ENCODE data around the gene AKAP3.

The AKAP3 gene

DNA sequence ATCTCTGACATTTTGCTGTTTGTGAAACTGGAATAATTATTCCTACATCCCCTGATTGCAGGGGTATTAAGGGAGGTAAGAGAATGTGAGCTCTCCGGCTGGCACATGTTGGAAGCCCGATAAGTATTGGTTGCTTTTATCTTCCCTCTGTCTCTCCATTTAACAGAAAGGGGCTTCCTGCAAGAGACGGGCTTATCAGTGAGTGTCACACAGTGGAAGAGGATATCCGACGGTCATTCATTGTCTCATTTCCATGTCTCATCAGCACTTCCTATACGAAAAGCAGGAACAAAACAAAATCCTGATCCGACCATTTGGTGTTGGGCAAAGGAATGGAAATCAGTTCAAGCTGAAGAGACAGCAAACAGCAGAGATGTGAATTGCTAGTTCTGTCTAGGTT, 76.2 kb downstream of the AKAP3 start:
- no peaks in the 10 kb centered on the region for H3K36me3 Mint-ChIP-seq (ENCODE audit: low read depth)
- H3K4me3 Mint-ChIP-seq = no peak overlapping the region
- H3K27me3 Mint-ChIP-seq (ENCODE audit: low read depth) = peaks cover 5% of the 10 kb centered on the region
- H3K4me1 Mint-ChIP-seq = no peaks in the 10 kb centered on the region
- no peaks in the 10 kb centered on the region for H3K9me3 Mint-ChIP-seq
- no peak for TF ChIP-seq CTCF (IDR thresholded peaks at IDR 0.05; ENCODE audit: unreplicated experiment in 3 of 3)
- no peak overlapping the region for H3K27ac Mint-ChIP-seq

DNA sequence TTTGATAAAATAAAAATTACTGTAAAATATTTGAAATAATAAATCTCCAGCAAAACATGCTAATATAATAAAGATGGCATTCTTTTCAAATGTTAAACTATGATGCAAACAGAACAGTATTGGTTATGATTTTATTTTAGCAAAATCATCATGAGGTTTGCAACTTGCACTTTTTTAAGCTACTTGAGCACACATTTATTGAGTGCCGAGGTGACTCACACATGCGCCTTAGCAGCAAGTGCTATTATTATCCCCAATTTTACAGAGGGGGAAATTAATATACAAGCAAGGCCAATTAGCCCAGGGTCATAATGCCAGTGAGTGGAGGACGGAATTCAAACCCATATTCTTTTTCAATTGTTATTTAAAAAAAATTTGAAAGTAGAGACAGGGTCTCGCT, 79.6 kb downstream of the AKAP3 start:
- no peaks in the 10 kb centered on the region for H3K9me3 Mint-ChIP-seq
- H3K36me3 Mint-ChIP-seq (ENCODE audit: low read depth) = no peaks in the 10 kb centered on the region
- no peak overlapping the region for H3K27ac Mint-ChIP-seq
- no peaks in the 10 kb centered on the region for H3K27me3 Mint-ChIP-seq (ENCODE audit: low read depth)
- no peak overlapping the region for H3K4me3 Mint-ChIP-seq
- H3K4me1 Mint-ChIP-seq = no peaks in the 10 kb centered on the region
- no peak for TF ChIP-seq CTCF (IDR thresholded peaks at IDR 0.05; ENCODE audit: unreplicated experiment in 3 of 3)

GRCh38 chr12:4567073-4567881, 81.6 kb downstream of the AKAP3 start:
- no peaks in the 10 kb centered on the region for H3K36me3 Mint-ChIP-seq (ENCODE audit: low read depth)
- no peaks in the 10 kb centered on the region for H3K9me3 Mint-ChIP-seq
- H3K4me3 Mint-ChIP-seq = no peak overlapping the region
- H3K27me3 Mint-ChIP-seq (ENCODE audit: low read depth) = peaks cover 9% of the 10 kb centered on the region
- TF ChIP-seq CTCF (IDR thresholded peaks at IDR 0.05; ENCODE audit: unreplicated experiment in 3 of 3) = no peak
- H3K4me1 Mint-ChIP-seq = peaks cover 3% of the 10 kb centered on the region
- H3K27ac Mint-ChIP-seq = no peak overlapping the region

- Mint-ChIP-seq H3K27ac (no peak overlapping the region), H3K9me3 (no peaks in the 10 kb centered on the region), H3K4me3 (no peak overlapping the region), H3K27me3 (ENCODE audit: low read depth) (peaks cover 14% of the 10 kb centered on the region), H3K4me1 (peaks cover 11% of the 10 kb centered on the region), H3K36me3 (ENCODE audit: low read depth) (no peaks in the 10 kb centered on the region)
- TF ChIP-seq CTCF (IDR thresholded peaks at IDR 0.05; ENCODE audit: unreplicated experiment in 3 of 3) = no peak
Measured at GRCh38 chr12:4566474-4566873, 82.4 kb downstream of the AKAP3 start.
